ENCODE data around the gene RUSC2.

The RUSC2 gene, protein sequence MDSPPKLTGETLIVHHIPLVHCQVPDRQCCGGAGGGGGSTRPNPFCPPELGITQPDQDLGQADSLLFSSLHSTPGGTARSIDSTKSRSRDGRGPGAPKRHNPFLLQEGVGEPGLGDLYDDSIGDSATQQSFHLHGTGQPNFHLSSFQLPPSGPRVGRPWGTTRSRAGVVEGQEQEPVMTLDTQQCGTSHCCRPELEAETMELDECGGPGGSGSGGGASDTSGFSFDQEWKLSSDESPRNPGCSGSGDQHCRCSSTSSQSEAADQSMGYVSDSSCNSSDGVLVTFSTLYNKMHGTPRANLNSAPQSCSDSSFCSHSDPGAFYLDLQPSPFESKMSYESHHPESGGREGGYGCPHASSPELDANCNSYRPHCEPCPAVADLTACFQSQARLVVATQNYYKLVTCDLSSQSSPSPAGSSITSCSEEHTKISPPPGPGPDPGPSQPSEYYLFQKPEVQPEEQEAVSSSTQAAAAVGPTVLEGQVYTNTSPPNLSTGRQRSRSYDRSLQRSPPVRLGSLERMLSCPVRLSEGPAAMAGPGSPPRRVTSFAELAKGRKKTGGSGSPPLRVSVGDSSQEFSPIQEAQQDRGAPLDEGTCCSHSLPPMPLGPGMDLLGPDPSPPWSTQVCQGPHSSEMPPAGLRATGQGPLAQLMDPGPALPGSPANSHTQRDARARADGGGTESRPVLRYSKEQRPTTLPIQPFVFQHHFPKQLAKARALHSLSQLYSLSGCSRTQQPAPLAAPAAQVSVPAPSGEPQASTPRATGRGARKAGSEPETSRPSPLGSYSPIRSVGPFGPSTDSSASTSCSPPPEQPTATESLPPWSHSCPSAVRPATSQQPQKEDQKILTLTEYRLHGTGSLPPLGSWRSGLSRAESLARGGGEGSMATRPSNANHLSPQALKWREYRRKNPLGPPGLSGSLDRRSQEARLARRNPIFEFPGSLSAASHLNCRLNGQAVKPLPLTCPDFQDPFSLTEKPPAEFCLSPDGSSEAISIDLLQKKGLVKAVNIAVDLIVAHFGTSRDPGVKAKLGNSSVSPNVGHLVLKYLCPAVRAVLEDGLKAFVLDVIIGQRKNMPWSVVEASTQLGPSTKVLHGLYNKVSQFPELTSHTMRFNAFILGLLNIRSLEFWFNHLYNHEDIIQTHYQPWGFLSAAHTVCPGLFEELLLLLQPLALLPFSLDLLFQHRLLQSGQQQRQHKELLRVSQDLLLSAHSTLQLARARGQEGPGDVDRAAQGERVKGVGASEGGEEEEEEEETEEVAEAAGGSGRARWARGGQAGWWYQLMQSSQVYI (N-terminal part only)

DNA sequence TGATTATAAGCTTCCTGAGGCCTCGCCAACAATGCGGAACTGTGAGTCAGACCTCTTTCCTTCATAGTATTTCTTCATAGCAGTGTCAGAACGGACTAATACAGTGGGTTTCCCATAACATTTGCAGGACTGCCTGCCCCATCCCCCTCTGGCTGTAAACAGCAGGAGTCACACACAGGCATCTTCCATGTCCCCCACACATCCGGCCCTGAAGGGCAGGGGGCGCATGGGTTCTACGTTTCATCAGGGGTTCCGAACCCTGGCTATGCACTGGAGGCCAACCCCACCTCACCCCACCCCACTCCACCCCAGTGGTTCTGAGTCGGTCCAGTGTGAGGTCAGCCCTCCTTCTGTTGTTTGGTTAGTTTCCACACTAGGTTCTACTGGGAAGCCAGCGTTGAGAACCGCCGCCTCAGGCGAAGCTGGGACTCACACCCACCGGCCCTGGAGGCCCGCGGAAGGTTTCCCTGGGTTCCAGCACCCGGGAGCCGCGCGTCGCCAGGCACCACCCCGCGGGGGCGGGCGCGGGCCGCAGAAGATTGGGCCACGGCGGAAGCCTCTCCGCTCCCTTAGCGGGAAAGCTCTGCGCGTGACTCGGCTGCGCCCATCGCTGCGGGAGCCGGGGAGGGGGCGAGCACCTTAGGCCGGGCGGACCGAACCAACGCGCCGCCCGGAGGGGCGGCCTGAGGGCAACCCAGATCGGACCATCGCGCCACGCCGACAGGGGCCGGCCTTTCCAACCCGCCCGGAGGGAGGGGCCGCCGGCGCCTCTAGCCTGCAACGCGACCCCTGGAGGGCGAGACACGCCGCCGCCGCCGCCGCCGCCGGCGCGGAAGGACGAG lies at the start of gene RUSC2:
Gene RUSC2 (plus strand): TSS at position 799 of the 842 bp plus-strand sequence. CDS start 56,411 bp downstream, outside the sequence.
- DNase-seq, result peak; percentile 91

GRCh38 chr9:35446012-35446411 lies 43.9 kb upstream of the RUSC2 start:
- no peak for DNase-seq

DNA sequence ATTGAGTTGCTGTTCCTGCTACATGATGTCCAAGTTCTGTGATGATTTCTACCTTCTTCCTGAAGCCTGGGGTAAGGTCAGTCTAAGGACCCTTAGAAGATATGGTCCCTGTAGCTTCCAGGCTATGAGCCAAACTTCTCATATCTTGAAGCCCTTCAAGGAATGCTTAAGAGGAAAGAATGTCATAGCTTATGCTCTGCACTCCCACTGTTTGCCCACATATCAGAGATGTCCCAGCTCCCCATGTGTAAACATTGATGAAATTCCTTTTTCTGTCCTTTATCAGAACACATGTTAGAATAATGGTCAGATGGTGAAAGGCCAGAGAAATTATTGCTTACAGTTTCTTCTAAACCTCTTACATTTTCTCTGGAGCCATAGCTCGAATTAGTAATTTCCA lies 41.4 kb upstream of the RUSC2 start:
- no peak for DNase-seq

DNA sequence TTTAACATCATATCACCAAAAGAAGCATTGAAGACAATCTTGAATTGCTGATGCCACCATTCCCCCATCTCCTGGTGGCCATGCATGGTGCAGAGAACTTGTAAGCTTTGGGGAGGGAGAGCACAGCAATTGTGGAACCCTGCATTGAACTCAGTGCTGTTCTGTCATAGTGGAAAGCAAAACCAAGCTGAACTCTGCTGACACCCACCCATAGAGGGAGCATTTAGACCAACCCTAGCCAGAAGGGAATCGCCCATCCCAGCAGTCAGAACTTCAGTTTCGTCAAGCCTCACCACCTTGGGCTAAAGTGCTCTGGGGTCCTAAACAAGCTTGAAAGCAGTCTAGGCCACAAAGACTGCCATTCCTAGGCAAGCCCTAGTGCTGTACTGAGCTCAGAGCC lies 37.4 kb upstream of the RUSC2 start:
- peak; percentile 6 for DNase-seq

GRCh38 chr9:35453786-35454185 lies 36.1 kb upstream of the RUSC2 start:
- DNase-seq, result no peak

GRCh38 chr9:35464141-35465025 lies 25.5 kb upstream of the RUSC2 start:
- no peak for DNase-seq

DNA sequence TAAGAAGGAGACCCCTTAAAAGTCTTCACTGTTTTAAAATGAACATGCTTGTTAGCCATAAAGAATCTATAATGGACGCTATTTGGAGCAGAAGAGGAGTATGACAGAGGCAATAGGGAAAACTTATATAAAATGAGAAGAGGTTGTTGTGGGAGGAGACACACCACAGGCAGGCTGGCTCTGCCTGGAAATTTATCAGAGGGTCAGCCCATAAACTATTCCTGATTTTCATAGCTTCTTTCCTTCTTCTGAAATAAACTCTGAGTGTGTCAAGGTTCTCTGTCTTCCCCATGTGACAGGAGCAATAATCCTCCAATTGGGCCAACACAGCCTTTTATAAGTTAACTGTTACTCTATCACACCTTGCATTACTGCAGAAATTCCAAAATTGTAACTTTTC lies 19.6 kb upstream of the RUSC2 start:
- DNase-seq, result no peak

GRCh38 chr9:35470894-35471293 lies 19.0 kb upstream of the RUSC2 start:
- DNase-seq, result no peak

DNA sequence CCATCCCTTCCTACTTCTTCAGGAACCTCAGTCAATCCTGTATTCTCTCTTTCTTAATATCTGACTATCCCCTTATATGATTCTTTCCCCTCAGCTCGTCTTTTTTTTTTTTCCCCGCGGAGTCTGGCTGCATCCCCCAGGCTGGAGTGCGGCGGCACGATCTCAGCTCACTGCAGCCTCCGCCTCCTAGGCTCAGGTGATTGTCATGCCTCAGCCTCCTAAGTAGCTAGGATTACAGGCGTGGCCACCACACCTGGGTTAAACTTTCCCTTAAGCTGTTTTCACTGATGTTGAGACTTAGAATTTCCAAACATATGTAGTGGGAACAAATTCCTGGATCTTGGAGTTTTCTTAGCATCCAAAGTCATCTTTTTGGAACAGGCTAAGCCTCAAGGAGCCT lies 13.3 kb upstream of the RUSC2 start:
- no peak for DNase-seq

GRCh38 chr9:35477211-35477855 lies 12.6 kb upstream of the RUSC2 start:
- peak; percentile 86 for DNase-seq

- DNase-seq, result no peak
Observed at GRCh38 chr9:35478871-35479270, 11.0 kb upstream of the RUSC2 start.

- DNase-seq, result peak; percentile 59
Observed at GRCh38 chr9:35481347-35481975, 8.4 kb upstream of the RUSC2 start.

- DNase-seq, result peak; percentile 28
Observed at GRCh38 chr9:35482071-35482470, 7.8 kb upstream of the RUSC2 start.

GRCh38 chr9:35484406-35484805 lies 5.5 kb upstream of the RUSC2 start:
- DNase-seq, result no peak

- DNase-seq, result no peak
Observed at GRCh38 chr9:35487081-35487480, 2.8 kb upstream of the RUSC2 start.

DNA sequence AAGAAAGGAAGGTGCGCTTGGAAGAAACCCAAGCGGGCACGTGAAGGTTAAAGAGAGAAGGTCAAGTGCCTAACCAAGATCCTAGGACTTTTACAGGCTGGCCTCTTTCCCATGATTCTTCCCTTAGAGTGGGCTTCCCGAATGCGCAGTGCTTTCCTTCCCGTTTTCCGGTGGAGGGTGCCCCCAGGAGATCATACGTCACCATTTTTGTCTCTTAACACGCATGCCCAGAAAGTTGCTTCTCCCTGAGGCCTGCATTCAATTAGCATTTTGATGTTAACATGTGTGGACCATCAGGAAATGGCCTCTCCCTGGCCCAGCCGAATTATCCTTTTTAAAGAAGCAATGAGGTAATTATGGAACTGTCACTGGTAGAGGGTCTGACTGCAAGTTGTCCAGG lies 1.9 kb upstream of the RUSC2 start:
- no peak for DNase-seq

GRCh38 chr9:35488566-35489312 lies 1.2 kb upstream of the RUSC2 start:
- peak; percentile 42 for DNase-seq

DNA sequence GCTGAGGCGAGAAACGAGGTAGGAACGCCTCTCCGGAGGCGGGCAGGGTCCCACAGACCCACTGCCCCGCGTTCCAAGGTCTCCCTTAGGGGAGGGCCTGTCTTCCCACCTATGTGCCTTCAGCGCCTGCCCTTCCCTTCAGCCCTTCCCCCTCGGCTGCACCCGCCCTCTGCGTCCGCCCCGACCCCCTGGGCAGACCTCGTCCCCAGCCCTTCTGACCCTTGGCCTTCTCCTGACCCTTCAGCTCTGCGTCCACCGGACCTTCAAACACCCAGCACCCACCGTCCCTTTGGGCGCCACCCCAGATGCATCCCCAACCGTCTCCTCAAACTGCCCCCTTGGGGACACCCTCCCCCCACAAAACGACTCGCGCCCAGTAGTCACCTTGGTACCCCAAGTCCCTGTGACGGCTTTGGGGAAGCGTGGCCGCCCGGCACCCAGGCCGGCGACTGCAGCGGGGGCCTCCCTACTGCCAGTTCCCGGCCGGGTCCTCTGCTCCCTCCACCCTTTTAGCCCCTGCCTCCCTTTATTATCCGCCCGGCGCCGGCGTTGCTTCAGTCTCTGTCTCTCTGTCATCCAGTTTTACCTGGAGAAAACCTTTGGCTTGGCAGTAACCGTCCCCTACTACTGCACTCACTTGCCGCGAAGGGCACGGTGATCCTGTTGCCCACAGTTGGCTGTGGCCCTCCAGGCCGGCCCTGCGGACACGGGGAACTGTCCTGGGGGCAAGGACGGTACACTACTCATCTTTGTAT lies 421 bp downstream of the RUSC2 start:
- peak; percentile 40 for DNase-seq
